Endothelial cell of umbilical vein (primary cell): ENCODE data around the gene PKNOX2. TPM values are rescaled to one million over a fixed set of nuclear protein-coding genes. Genes with fewer than 3 reads are reported as not detected.

Experiments
- BruUV-seq: library from RNA; stranded (reverse); fragments of 400-500 nt; replicated peaks from 2 replicates; lab custom pipeline; 2021; lab: Mats Ljungman, UMichigan
- CTCF ChIA-PET: fragments of 300-600, 350-600 bp; sonication (Branson Sonifier 250); formaldehyde crosslinking; loops from one replicate; lab custom pipeline; 2021; ENCODE audit warnings: antibody characterized with exemption, inconsistent platforms; lab: Charles Lee
- POLR2A ChIA-PET: fragments of 300-600, 350-600 bp; sonication (Branson Sonifier 250); formaldehyde crosslinking; loops from one replicate; lab custom pipeline; 2021; ENCODE audit warnings: antibody characterized with exemption, inconsistent platforms; lab: Charles Lee
- DNase-seq: peaks from one replicate; pipeline ENCODE4 v3.0.0-alpha.2; 2011; ENCODE audit warnings: low read depth, low spot score
- FAIRE-seq: peaks from 2 replicates; lab custom pipeline; 2011; peaks lifted over from hg19 to GRCh38; lab: Jason Lieb, UNC
- H2AFZ ChIP-seq: 2 replicates; pipeline ENCODE4 v1.6.0; 2012; ENCODE audit warnings: low read depth, low read length, control low read depth, inconsistent platforms
- H3K27ac ChIP-seq: 2 replicates; pipeline ENCODE4 v1.5.1; 2011; ENCODE audit warnings: low read depth, mild to moderate bottlenecking, control low read depth, low read length, moderate library complexity; ENCODE audit not compliant: insufficient read depth
- H3K27me3 ChIP-seq, 2 experiments: 2 replicates each; pipeline versions ENCODE4 v1.6.0 to v1.6.1; 2011; ENCODE audit warnings: low read length in 2 of 2, mixed read lengths in 1 of 2; ENCODE audit not compliant: control insufficient read depth in 2 of 2, insufficient read depth in 2 of 2
- H3K36me3 ChIP-seq, 2 experiments: 2 replicates in 1 of 2; 3 replicates in 1 of 2; pipeline ENCODE4 v1.5.1; 2011; ENCODE audit warnings: low read length in 2 of 2, mild to moderate bottlenecking in 1 of 2, moderate library complexity in 1 of 2; ENCODE audit not compliant: control insufficient read depth in 2 of 2, insufficient read depth in 2 of 2; ENCODE audit errors: extremely low read depth in 1 of 2
- H3K4me1 ChIP-seq: 3 replicates; pipeline ENCODE4 v1.5.1; 2011; ENCODE audit warnings: mild to moderate bottlenecking, low read length; ENCODE audit not compliant: control insufficient read depth, insufficient read depth; ENCODE audit errors: extremely low read depth
- H3K4me2 ChIP-seq: 2 replicates; pipeline ENCODE4 v1.6.1; 2011; ENCODE audit warnings: low read length, control low read depth, mixed read lengths; ENCODE audit not compliant: insufficient read depth
- H3K4me3 ChIP-seq, 3 experiments: fragments of 200-600 bp in 1 of 3; sonication (generic), shearing (Covaris generic) in 1 of 3; replicated peaks in 1 of 3; 2 replicates each; pipeline ENCODE4 v1.5.1; 2011 to 2016; ENCODE audit warnings: control low read depth in 3 of 3, low read length in 3 of 3, mild to moderate bottlenecking in 2 of 3, inconsistent platforms in 1 of 3, low read depth in 1 of 3, moderate library complexity in 1 of 3; ENCODE audit not compliant: insufficient read depth in 1 of 3
- H3K79me2 ChIP-seq: 2 replicates; pipeline ENCODE4 v1.6.0; 2012; ENCODE audit warnings: low read length, inconsistent platforms; ENCODE audit not compliant: control insufficient read depth, insufficient read depth
- H3K9ac ChIP-seq: replicated peaks from 2 replicates; pipeline ENCODE3; 2011; ENCODE audit warnings: low read length, control low read depth; ENCODE audit not compliant: insufficient read depth; ENCODE audit errors: extremely low read depth
- H3K9me1 ChIP-seq: replicated peaks from 3 replicates; pipeline ENCODE4 v1.6.0; 2011; ENCODE audit warnings: mild to moderate bottlenecking, low read length; ENCODE audit not compliant: control insufficient read depth, insufficient read depth; ENCODE audit errors: extremely low read depth
- H3K9me3 ChIP-seq: replicated peaks from 2 replicates; pipeline ENCODE4 v1.5.1; 2012; ENCODE audit warnings: low read length, inconsistent platforms; ENCODE audit not compliant: control insufficient read depth, insufficient read depth
- H4K20me1 ChIP-seq: replicated peaks from 2 replicates; pipeline ENCODE3; 2011; ENCODE audit warnings: mild to moderate bottlenecking, low read length; ENCODE audit not compliant: control insufficient read depth, insufficient read depth; ENCODE audit errors: extremely low read depth
- EZH2 ChIP-seq: IDR thresholded peaks from 2 replicates; pipeline ENCODE4 v1.6.1; 2012; ENCODE audit warnings: borderline replicate concordance, low read depth, mild to moderate bottlenecking, moderate library complexity, low read length, inconsistent platforms; ENCODE audit not compliant: severe bottlenecking
- FOS ChIP-seq: IDR thresholded peaks from 2 replicates; pipeline ENCODE4 v1.6.1; 2011; ENCODE audit warnings: mild to moderate bottlenecking, low read length, moderate library complexity, borderline replicate concordance; ENCODE audit not compliant: insufficient read depth
- GATA2 ChIP-seq: IDR thresholded peaks from 2 replicates; pipeline ENCODE4 v1.7.0; 2011; ENCODE audit warnings: low read depth, mild to moderate bottlenecking, moderate library complexity, mixed read lengths, low read length; ENCODE audit not compliant: insufficient read length, insufficient read depth
- POLR2A ChIP-seq: IDR thresholded peaks from 2 replicates; pipeline ENCODE4 v1.6.1; 2012; ENCODE audit warnings: low read depth, mild to moderate bottlenecking, control low read depth, low read length
- POLR2AphosphoS5 ChIP-seq: IDR thresholded peaks from 2 replicates; pipeline ENCODE4 v1.6.1; 2012; ENCODE audit warnings: low read depth, mild to moderate bottlenecking, control low read depth, low read length, moderate library complexity; ENCODE audit not compliant: insufficient read depth
- dilution Hi-C: fragments of 300-500 bp; cut with MboI; formaldehyde crosslinking; loops from one replicate; pipeline ENCODE4 v1.15.0; 2019; ENCODE audit warnings: low sequenced_read_pairs; ENCODE audit not compliant: extremely low pct_ligation_motif_present
- intact Hi-C: fragments of 100-400 bp; cut with micrococcal nuclease; formaldehyde crosslinking; loops from one replicate; pipeline ENCODE4 v1.10.0; 2022
- polyA plus RNA-seq, 4 experiments: library from polyadenylated mRNA; depleted of rRNA in 3 of 4; stranded (reverse) in 3 of 4; unstranded in 1 of 4; fragments of >200 nt; gene quantifications; 2 replicates each; pipeline versions ENCODE4 v1.2.1 to v1.2.3, GENCODE V29; 2011 to 2012; ENCODE audit warnings: missing spikeins in 1 of 4
- total RNA-seq: library from RNA; stranded (reverse); gene quantifications from 2 replicates; pipeline ENCODE4 v1.2.3, GENCODE V29; 2021

Gene PKNOX2
- total and polyA plus RNA-seq, 2 donors (not counting 3 experiments of a cell fraction or from before 2014, with no cell fraction given), result 0.11 to 0.91 TPM

- ChIA-PET CTCF (interaction anchor here (3.3 kb wide), 1 partner anchor 10 kb away, joined by 13 read pairs; no protein-coding TSS in a partner anchor), POLR2A (no interaction called here)
- dilution Hi-C loops, result no loop called here
- H3K36me3 ChIP-seq, result no peaks in the 10 kb centered on the region
- H3K9me1 ChIP-seq, result no peaks in the 10 kb centered on the region
- peaks cover 0 to 1% of the 10 kb centered on the region in 2 experiments for H3K27me3 ChIP-seq
- H2AFZ ChIP-seq, result no peak overlapping the region
- no peak for TF ChIP-seq POLR2AphosphoS5
- H3K4me2 ChIP-seq, result no peak overlapping the region
- no peaks in the 10 kb centered on the region for H3K9me3 ChIP-seq
- DNase-seq, result no peak
- H3K79me2 ChIP-seq, result no peaks in the 10 kb centered on the region
- intact Hi-C loops, result no loop called here
- no peak overlapping the region for H3K27ac ChIP-seq
- no peak overlapping the region for H3K9ac ChIP-seq
- no peaks in the 10 kb centered on the region for H3K4me1 ChIP-seq
- FAIRE-seq, result no peak
- BruUV-seq, result no TSS peak
- H3K4me3 ChIP-seq, result no peak overlapping the region
- no peaks in the 10 kb centered on the region for H4K20me1 ChIP-seq
Measured at GRCh38 chr11:125418396-125418795, 253.8 kb downstream of the PKNOX2 start.

DNA sequence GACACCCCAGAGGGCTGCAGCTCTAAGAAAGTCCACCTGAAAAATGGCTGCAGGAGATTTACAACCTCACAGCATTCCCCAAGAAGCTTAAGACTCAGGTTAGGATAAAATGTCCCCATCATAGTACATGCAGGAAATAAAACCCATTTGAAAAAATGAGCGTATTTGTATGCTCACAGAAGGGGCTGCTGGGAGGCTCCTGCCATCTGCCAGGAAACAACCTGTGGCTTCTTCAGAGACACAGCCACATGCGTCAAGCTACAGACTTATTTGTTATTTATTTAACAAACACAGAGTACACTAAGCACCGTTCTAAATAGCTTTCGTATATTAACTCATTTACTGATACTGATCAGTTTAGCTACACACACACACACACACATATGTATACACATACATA is 258.1 kb downstream of the PKNOX2 start:
- H3K27ac ChIP-seq, result no peak overlapping the region
- BruUV-seq, result no TSS peak
- intact Hi-C loops, result loop anchor here (1.0 kb wide), 1 partner anchor 449 kb away; no protein-coding TSS in a partner anchor
- no peaks in the 10 kb centered on the region for H3K9me3 ChIP-seq
- peaks cover 0 to 1% of the 10 kb centered on the region in 2 experiments for H3K27me3 ChIP-seq
- FAIRE-seq (no peak), DNase-seq (no peak)
- H3K4me1 ChIP-seq, result no peaks in the 10 kb centered on the region
- no peak overlapping the region for H3K4me2 ChIP-seq
- TF ChIP-seq POLR2AphosphoS5 (no peak), POLR2A (no peak), EZH2 (no peak), FOS (no peak), GATA2 (no peak)
- dilution Hi-C loops, result no loop called here
- no peak overlapping the region for H2AFZ ChIP-seq
- no peaks in the 10 kb centered on the region for H4K20me1 ChIP-seq
- H3K36me3 ChIP-seq, result no peaks in the 10 kb centered on the region
- H3K4me3 ChIP-seq, result no peak overlapping the region
- H3K9ac ChIP-seq, result no peak overlapping the region
- H3K9me1 ChIP-seq, result no peaks in the 10 kb centered on the region
- ChIA-PET POLR2A (no interaction called here), CTCF (interaction anchor here (0.8 to 2.0 kb wide), 7 partner anchors 8 to 281 kb away, joined by 3 to 15 read pairs (median 4); no protein-coding TSS in a partner anchor)
- no peaks in the 10 kb centered on the region for H3K79me2 ChIP-seq
